ENCODE results near the gene C20orf96.

- TF ChIP-seq CTCF (IDR thresholded peaks at IDR 0.05): no peak
- no peak for TF ChIP-seq POLR2A (IDR thresholded peaks at IDR 0.05)
- no peak for TF ChIP-seq EP300 (IDR thresholded peaks at IDR 0.05)
Measured at GRCh38 chr20:300345-300990, 9.9 kb upstream of the C20orf96 start.

Data from ovary (tissue), 3 donors.